ENCODE measurements around the gene UBE3C. TPM values are rescaled to one million over a fixed set of nuclear protein-coding genes. Genes with fewer than 3 reads are reported as not detected.
A peak's percentile ranks its signal among the peaks of the same experiment; 100 is the strongest.

UBE3C gene
- total and polyA plus RNA-seq, 2 of the 13 experiments (the other 11 are each of a cell fraction or from before 2014, with no cell fraction given): 27.0 to 48.2 TPM

DNA sequence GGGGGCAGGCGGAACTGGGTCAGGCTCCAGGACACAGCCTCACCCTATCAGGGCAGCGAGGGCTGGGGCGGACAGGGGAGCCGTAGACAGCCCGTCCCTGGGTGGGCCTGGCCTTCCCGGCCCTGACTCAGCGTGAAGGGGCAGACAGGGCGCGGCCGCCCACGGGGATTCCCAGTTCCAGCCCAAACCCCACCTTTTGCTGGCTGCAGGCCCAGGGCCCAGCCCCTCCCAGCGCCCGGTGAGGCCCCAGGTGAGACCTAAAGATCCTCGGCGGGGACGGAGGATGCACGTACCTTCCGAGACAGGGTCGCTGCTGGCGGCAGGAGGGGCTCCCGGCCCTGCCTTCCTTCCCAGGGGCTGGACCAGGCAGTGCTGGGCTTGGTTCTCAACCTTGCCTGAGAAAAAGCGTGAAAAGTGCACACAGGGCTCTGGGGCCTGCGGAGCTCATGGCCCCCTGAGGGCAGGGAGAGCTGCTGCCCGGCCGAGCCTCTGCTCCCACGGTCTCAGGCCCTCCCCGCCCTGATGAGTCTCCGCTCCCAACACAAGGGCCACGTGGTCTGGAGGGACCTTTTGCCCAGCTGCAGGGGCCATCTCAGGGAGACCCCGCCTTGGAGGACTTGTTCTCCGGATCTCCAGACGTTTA lies 154.2 kb downstream of the UBE3C start (continued):
- TF ChIP-seq ZSCAN21 (CRISPR knock-in tag; IDR thresholded peaks at IDR 0.05; ENCODE audit: borderline replicate concordance) (no peak), ZNF766 (CRISPR knock-in tag; IDR thresholded peaks at IDR 0.05; ENCODE audit: borderline replicate concordance) (no peak), ZNF788 (CRISPR knock-in tag; IDR thresholded peaks at IDR 0.05; ENCODE audit: borderline replicate concordance) (peak; percentile 40; the same call in 1 of the 2 replicates), BRCA1 (CRISPR knock-in tag; IDR thresholded peaks at IDR 0.05) (no peak), TBX3 (IDR thresholded peaks at IDR 0.05; ENCODE audit: borderline replicate concordance) (no peak), ZSCAN25 (CRISPR knock-in tag; IDR thresholded peaks at IDR 0.05) (0 out of 2 replicates have a peak, but pooled peaks have one; percentile 16), FOSL1 (CRISPR knock-in tag; IDR thresholded peaks at IDR 0.05; ENCODE audit: borderline replicate concordance) (no peak), PHF8 (CRISPR knock-in tag; IDR thresholded peaks at IDR 0.05) (peak; percentile 55), BORCS8-MEF2B (CRISPR knock-in tag; IDR thresholded peaks at IDR 0.05) (peak; percentile 47; the same call in 1 of the 2 replicates), ZNF652 (CRISPR knock-in tag; IDR thresholded peaks at IDR 0.05; ENCODE audit: borderline replicate concordance, low read depth) (no peak), GATAD1 (CRISPR knock-in tag; IDR thresholded peaks at IDR 0.05) (no peak), TARDBP (CRISPR knock-in tag; IDR thresholded peaks at IDR 0.05) (0 out of 2 replicates have a peak, but pooled peaks have one; percentile 31), ZNF317 (CRISPR knock-in tag; IDR thresholded peaks at IDR 0.05) (no peak)
- TF ChIP-seq, protein P1, sequence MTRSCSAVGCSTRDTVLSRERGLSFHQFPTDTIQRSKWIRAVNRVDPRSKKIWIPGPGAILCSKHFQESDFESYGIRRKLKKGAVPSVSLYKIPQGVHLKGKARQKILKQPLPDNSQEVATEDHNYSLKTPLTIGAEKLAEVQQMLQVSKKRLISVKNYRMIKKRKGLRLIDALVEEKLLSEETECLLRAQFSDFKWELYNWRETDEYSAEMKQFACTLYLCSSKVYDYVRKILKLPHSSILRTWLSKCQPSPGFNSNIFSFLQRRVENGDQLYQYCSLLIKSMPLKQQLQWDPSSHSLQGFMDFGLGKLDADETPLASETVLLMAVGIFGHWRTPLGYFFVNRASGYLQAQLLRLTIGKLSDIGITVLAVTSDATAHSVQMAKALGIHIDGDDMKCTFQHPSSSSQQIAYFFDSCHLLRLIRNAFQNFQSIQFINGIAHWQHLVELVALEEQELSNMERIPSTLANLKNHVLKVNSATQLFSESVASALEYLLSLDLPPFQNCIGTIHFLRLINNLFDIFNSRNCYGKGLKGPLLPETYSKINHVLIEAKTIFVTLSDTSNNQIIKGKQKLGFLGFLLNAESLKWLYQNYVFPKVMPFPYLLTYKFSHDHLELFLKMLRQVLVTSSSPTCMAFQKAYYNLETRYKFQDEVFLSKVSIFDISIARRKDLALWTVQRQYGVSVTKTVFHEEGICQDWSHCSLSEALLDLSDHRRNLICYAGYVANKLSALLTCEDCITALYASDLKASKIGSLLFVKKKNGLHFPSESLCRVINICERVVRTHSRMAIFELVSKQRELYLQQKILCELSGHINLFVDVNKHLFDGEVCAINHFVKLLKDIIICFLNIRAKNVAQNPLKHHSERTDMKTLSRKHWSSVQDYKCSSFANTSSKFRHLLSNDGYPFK (CRISPR knock-in tag; IDR thresholded peaks at IDR 0.05; ENCODE audit: borderline replicate concordance): no peak
- TF ChIP-seq, protein P2, sequence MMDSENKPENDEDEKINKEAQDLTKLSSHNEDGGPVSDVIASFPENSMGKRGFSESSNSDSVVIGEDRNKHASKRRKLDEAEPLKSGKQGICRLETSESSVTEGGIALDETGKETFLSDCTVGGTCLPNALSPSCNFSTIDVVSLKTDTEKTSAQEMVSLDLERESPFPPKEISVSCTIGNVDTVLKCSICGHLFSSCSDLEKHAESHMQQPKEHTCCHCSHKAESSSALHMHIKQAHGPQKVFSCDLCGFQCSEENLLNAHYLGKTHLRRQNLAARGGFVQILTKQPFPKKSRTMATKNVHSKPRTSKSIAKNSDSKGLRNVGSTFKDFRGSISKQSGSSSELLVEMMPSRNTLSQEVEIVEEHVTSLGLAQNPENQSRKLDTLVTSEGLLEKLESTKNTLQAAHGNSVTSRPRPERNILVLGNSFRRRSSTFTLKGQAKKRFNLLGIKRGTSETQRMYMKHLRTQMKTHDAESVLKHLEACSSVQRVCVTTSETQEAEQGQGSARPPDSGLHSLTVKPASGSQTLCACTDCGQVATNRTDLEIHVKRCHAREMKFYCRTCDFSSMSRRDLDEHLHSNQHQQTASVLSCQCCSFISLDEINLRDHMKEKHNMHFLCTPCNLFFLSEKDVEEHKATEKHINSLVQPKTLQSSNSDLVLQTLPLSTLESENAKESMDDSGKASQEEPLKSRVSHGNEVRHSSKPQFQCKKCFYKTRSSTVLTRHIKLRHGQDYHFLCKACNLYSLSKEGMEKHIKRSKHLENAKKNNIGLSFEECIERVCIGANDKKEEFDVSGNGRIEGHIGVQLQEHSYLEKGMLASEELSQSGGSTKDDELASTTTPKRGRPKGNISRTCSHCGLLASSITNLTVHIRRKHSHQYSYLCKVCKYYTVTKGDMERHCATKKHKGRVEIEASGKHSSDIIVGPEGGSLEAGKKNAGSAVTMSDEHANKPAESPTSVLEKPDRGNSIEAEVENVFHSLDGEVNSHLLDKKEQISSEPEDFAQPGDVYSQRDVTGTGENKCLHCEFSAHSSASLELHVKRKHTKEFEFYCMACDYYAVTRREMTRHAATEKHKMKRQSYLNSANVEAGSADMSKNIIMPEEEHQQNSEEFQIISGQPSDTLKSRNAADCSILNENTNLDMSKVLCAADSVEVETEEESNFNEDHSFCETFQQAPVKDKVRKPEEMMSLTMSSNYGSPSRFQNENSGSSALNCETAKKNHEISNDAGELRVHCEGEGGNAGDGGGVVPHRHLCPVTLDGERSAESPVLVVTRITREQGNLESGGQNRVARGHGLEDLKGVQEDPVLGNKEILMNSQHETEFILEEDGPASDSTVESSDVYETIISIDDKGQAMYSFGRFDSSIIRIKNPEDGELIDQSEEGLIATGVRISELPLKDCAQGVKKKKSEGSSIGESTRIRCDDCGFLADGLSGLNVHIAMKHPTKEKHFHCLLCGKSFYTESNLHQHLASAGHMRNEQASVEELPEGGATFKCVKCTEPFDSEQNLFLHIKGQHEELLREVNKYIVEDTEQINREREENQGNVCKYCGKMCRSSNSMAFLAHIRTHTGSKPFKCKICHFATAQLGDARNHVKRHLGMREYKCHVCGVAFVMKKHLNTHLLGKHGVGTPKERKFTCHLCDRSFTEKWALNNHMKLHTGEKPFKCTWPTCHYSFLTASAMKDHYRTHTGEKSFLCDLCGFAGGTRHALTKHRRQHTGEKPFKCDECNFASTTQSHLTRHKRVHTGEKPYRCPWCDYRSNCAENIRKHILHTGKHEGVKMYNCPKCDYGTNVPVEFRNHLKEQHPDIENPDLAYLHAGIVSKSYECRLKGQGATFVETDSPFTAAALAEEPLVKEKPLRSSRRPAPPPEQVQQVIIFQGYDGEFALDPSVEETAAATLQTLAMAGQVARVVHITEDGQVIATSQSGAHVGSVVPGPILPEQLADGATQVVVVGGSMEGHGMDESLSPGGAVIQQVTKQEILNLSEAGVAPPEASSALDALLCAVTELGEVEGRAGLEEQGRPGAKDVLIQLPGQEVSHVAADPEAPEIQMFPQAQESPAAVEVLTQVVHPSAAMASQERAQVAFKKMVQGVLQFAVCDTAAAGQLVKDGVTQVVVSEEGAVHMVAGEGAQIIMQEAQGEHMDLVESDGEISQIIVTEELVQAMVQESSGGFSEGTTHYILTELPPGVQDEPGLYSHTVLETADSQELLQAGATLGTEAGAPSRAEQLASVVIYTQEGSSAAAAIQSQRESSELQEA (CRISPR knock-in tag; IDR thresholded peaks at IDR 0.05; ENCODE audit: not compliant biosample characterization): no peak
- TF ChIP-seq, protein P3, sequence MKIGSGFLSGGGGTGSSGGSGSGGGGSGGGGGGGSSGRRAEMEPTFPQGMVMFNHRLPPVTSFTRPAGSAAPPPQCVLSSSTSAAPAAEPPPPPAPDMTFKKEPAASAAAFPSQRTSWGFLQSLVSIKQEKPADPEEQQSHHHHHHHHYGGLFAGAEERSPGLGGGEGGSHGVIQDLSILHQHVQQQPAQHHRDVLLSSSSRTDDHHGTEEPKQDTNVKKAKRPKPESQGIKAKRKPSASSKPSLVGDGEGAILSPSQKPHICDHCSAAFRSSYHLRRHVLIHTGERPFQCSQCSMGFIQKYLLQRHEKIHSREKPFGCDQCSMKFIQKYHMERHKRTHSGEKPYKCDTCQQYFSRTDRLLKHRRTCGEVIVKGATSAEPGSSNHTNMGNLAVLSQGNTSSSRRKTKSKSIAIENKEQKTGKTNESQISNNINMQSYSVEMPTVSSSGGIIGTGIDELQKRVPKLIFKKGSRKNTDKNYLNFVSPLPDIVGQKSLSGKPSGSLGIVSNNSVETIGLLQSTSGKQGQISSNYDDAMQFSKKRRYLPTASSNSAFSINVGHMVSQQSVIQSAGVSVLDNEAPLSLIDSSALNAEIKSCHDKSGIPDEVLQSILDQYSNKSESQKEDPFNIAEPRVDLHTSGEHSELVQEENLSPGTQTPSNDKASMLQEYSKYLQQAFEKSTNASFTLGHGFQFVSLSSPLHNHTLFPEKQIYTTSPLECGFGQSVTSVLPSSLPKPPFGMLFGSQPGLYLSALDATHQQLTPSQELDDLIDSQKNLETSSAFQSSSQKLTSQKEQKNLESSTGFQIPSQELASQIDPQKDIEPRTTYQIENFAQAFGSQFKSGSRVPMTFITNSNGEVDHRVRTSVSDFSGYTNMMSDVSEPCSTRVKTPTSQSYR (CRISPR knock-in tag; IDR thresholded peaks at IDR 0.05; ENCODE audit: borderline replicate concordance): no peak

All from HepG2 (cell line).